NCI-H82 treated with DMSO at 0.1 percent for 48 hours (cell line): ENCODE measurements around the gene SYCP2.

ENCODE experiments used
- DNase-seq: peaks from one replicate; lab custom pipeline; 2025; ENCODE audit not compliant: unreplicated experiment; lab: John Stamatoyannopoulos, UW

Gene SYCP2

DNA sequence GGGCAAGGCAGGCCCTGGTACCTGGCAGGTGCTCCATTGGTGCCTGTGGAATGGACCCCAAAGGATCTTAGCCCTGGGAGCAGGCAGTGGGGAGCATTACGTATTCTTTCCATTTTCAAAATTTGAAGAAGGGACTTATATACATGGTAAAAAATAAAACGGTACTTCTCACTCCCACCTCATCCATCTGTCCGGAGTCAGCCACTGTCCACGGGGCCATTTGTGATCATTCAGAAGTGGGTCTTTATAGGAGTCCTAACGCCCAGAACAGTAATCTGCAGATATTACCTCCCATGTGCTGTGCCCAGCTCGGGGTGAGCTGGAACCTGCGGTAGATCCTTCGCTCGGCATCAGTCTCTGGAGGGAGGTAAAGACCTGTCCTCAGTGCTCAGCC lies 110.4 kb downstream of the SYCP2 start:
- no peak for DNase-seq

GRCh38 chr20:59822291-59823029 lies 111.0 kb downstream of the SYCP2 start:
- no peak for DNase-seq

DNA sequence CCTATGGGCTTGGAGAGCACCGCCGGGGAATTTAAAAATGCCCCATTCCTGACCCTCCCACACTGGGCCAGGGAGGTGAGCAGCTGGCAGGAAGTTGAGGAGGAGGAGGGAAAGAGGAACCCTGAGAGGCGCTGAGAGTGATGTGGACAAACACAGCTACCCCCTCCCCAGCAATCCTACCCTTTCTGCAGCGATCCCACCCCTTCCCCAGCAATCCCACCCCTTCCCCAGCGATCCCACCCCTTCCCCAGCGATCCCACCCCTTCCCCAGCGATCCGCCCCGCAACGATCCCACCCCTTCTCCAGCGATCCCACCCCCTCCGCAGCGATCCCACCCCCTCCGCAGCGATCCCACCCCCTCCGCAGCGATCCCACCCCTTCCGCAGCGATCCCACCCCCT lies 111.6 kb downstream of the SYCP2 start:
- no peak for DNase-seq

- no peak for DNase-seq
These were observed 112.2 kb downstream of the SYCP2 start for GRCh38 chr20:59821201-59821600.

- DNase-seq: no peak
These were observed 113.0 kb downstream of the SYCP2 start for GRCh38 chr20:59820204-59821041.

DNA sequence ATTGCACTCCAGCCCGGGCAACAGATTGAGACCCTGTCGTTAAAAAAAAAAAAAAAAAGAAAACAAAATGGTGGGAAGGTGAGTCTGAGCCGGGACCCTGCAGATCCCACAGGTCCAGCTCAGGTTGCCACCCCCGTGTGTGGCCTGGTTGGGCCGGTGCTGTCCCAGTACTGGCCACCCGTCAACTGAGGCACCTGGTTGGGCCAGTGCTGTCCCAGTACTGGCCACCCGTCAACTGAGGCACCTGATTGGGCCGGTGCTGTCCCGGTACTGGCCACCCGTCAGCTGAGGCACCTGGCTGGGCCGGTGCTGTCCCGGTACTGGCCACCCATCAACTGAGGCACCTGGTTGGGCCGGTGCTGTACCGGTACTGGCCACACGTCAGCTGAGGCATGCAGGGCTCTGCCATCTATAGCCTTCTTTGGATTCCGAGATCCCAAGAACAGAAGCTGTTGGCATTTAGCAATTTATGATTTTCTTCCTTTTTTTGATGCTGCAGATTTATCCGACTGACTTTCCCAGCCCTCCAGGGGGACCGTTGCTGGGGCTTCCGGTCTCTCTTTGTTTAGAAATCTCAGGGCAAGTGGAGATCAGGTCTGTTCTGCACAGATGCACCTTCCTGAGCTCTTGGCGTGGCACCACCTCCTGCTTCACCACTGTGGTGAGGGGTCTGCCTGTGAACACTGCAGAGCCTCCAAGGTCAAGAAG lies 113.8 kb downstream of the SYCP2 start:
- DNase-seq: no peak

DNA sequence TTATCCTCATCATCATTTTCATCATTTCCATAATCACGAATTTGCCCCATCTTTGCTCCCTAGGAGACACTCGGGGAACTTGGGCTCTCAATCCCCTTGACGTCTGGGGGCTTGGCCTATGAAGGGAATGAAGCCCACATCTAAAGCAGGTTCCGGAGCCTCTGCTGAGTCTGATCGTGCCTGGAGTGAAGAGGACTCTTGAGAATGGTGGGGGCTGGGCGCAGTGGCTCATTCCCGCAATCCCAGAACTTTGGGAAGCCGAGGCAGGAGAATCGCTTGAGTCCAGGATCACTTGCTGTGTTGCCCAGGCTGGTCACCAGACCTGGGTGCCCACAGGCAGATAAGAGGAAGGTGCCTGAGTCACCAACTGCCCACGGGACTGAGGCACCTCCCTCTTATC lies 114.5 kb downstream of the SYCP2 start:
- DNase-seq: no peak

DNA sequence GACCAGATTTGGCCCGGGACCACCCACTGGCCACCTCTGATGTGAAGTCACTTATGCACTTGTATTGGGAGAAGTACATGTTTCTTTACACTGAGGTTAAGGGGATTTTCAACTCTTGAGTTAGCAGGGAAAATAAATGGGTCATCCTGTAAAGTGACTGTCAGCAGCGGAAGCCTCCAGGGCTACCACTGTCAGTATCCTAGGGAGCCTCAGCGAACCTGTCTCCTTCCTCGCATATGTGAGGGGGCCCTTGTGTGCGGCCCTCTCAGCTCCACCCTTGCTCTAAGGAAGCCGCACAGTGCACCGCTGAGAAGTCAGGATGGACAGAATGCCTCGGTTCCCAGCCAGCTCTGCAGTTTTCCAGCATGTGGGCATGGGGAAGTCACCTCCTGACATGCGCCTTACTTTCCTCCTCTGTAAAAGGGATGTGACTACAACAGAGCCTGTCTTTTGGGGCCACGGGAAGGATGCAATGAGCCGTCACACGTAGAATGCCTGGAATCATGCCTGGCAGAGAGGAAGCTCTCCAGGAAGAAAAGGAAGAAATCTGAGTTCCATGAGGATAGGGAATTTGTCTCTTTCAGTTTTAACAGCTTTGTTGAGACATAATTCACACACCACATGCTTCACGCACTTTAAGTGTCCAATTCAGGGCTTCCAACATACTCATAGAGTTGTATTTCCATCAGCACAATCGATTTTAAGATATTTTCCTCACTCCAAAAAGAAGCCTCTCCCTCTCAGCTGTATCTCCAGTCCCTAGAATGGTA lies 115.4 kb downstream of the SYCP2 start:
- no peak for DNase-seq

- DNase-seq: no peak
These were observed 116.0 kb downstream of the SYCP2 start for GRCh38 chr20:59817406-59817805.

- DNase-seq: no peak
These were observed 117.2 kb downstream of the SYCP2 start for GRCh38 chr20:59816146-59816738.

DNA sequence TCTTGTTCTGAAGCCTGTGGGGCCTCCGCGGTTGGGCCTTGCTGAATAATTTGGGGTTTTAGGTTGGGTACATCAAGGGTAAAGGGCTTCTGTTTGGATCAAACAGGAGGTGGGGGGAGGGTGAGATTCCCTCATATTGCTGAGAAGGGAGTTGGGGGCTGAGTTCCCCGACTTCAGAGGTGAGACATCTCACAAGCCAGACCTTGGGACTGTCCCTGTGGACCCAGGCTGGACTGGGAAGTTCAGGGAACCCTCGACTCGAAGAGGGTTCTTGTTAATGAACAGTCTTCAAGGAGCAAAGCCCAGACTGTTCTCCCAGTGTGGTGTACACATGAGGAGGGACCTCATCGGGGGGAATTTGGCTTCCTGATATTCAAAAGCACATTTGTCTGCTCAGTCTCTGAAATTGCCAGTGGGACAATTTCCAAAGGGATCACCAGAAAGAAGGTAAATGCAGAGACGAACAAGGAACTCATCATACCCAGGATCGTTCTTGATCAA lies 118.5 kb downstream of the SYCP2 start:
- DNase-seq: no peak

DNA sequence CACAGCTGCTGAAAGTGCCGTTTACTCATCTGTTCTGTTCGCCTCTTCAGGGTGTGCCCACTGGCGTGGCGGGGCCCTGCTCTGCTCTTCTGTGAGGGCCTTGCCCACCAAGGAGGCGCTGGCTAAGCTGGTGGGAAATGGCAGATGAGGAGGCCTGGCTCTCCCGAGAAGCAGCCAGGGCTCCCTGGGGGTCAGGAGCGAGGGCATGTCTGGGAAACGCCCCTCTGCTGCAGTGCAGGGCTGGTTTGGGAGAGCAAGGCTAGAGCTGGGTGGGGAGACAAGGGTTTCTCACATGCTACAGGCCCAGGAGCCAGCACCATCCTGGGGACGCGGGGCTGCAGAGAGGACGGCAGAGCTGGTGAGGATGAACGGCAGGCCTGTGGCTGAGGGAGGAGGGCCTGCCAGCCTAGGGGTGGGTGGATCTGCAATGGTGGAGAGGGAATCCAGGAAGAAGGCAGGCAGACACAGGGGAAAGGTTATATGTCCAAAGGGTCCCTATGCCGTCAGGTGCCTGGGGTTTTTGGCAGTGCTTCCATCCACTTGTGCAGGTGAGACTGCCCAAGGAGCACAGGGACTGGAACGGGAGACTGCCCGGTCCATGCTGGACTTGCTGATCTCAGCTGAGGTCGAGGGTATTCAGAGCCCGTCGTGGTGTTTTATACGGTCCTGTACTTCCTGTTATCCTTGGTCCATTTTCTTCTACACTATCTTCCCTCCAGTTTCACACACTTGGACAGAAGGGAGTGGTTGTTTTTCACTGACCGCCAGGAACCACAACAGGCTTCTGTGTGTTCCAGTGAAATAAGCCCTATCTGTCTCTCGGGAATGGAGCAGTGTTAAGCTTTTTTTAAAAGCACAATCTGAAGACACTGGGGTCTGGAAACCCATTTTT lies 119.2 kb downstream of the SYCP2 start:
- no peak for DNase-seq
